HepG2 (cell line): ENCODE results near the gene TADA2B. TPM values are rescaled to one million over a fixed set of nuclear protein-coding genes. Genes with fewer than 3 reads are reported as not detected.

Experiments used
- ATAC-seq: fragments of 200-7000 bp; cut with Tn5 transposase; 3 replicates; pipeline ENCODE4 v1.9.1; 2020; ENCODE audit warnings: mild to moderate bottlenecking, moderate library complexity
- BruUV-seq: library from RNA; stranded (reverse); fragments of 400-500 nt; replicated peaks from 2 replicates; lab custom pipeline; 2021; lab: Mats Ljungman, UMichigan
- CTCF ChIA-PET: fragments of 300-600 bp; formaldehyde crosslinking; extraction: SDS; loops from one replicate; lab custom pipeline; 2021; ENCODE audit warnings: low total read pairs, inconsistent platforms, low intra/inter-chr PET ratio; lab: Yijun Ruan, JAX
- POLR2A ChIA-PET: fragments of 350-600 bp; sonication (Branson Sonifier 250); formaldehyde crosslinking; loops from one replicate; lab custom pipeline; 2020; ENCODE audit warnings: antibody characterized with exemption, inconsistent platforms; lab: Yijun Ruan, JAX
- DNase-seq: peaks from one replicate; pipeline ENCODE4 v3.0.0-alpha.2; 2015; ENCODE audit warnings: low spot score
- FAIRE-seq: peaks from 3 replicates; lab custom pipeline; 2011; peaks lifted over from hg19 to GRCh38; lab: Jason Lieb, UNC
- H2AFZ ChIP-seq: one replicate; pipeline ENCODE4 v1.6.1; 2011; ENCODE audit warnings: low read length, inconsistent platforms
- H3K27ac ChIP-seq: fragments of 300-600 bp; 3 replicates; pipeline ENCODE4 v1.8.0; 2011; ENCODE audit warnings: mixed run types, mild to moderate bottlenecking, mixed read lengths, low read length, inconsistent platforms; ENCODE audit not compliant: insufficient read depth; ENCODE audit errors: extremely low read length
- H3K27me3 ChIP-seq, 2 experiments: fragments of 200-600 bp in 1 of 2; 2 replicates in 1 of 2; 3 replicates in 1 of 2; pipeline versions ENCODE4 v1.6.0 to v1.8.0; 2011; ENCODE audit warnings: low read length in 2 of 2, mild to moderate bottlenecking in 2 of 2, moderate library complexity in 2 of 2, inconsistent platforms in 1 of 2; ENCODE audit not compliant: insufficient read depth in 2 of 2, control insufficient read depth in 1 of 2
- H3K36me3 ChIP-seq, 2 experiments: fragments of 200-600 bp in 1 of 2; replicated peaks in 1 of 2; 2 replicates in 1 of 2; 3 replicates in 1 of 2; pipeline versions ENCODE4 v1.5.1 to v1.8.0; 2011; ENCODE audit warnings: low read length in 2 of 2, inconsistent platforms in 1 of 2; ENCODE audit not compliant: insufficient read depth in 2 of 2, control insufficient read depth in 1 of 2
- H3K4me1 ChIP-seq: 2 replicates; pipeline ENCODE4 v1.5.1; 2012; ENCODE audit warnings: low read length, inconsistent platforms; ENCODE audit not compliant: insufficient read depth
- H3K4me2 ChIP-seq: 2 replicates; pipeline ENCODE4 v1.6.0; 2011; ENCODE audit warnings: low read depth, low read length, inconsistent platforms
- H3K4me3 ChIP-seq, 3 experiments: fragments of 200-600 bp in 1 of 3; sonication (generic), shearing (Covaris generic) in 1 of 3; replicated peaks in 1 of 3; 2 replicates each; pipeline ENCODE4 v1.5.1; 2011 to 2016; ENCODE audit warnings: low read length in 3 of 3, inconsistent platforms in 2 of 3, low read depth in 2 of 3, mild to moderate bottlenecking in 2 of 3, control low read depth in 1 of 3, mixed read lengths in 1 of 3; ENCODE audit not compliant: insufficient read depth in 1 of 3
- H3K79me2 ChIP-seq: one replicate; pipeline ENCODE4 v1.6.1; 2011; ENCODE audit warnings: low read length, inconsistent platforms; ENCODE audit not compliant: insufficient read depth
- H3K9ac ChIP-seq: 2 replicates; pipeline ENCODE4 v1.6.0; 2011; ENCODE audit warnings: mild to moderate bottlenecking, low read depth, low read length, inconsistent platforms; ENCODE audit not compliant: insufficient read depth
- H3K9me3 ChIP-seq: 2 replicates; pipeline ENCODE4 v1.5.1; 2012; ENCODE audit warnings: mild to moderate bottlenecking, low read length
- H4K20me1 ChIP-seq: 2 replicates; pipeline ENCODE4 v1.6.0; 2011; ENCODE audit warnings: inconsistent platforms, mild to moderate bottlenecking, low read length, moderate library complexity; ENCODE audit not compliant: insufficient read depth
- AGO1 ChIP-seq: fragments of 200-400 bp; formaldehyde crosslinking; IDR thresholded peaks from 2 replicates; pipeline ENCODE4 v1.6.1; 2017; ENCODE audit warnings: mild to moderate bottlenecking, low read depth, low read length, moderate library complexity; ENCODE audit not compliant: poor library complexity, severe bottlenecking
- CREB1 ChIP-seq, 2 experiments: fragments of 450-650 bp in 1 of 2; IDR thresholded peaks; 2 replicates each; pipeline ENCODE4 v1.6.1; 2016 to 2017; ENCODE audit warnings: control low read depth in 1 of 2, mild to moderate bottlenecking in 1 of 2, missing compliant biosample characterization in 1 of 2, missing genetic modification characterization in 1 of 2
- MXI1 ChIP-seq: IDR thresholded peaks from 3 replicates; pipeline ENCODE4 v1.6.1; 2012; ENCODE audit warnings: low read depth, low read length, inconsistent platforms, borderline replicate concordance
- RELA ChIP-seq: sonication (generic); formaldehyde crosslinking; IDR thresholded peaks from 2 replicates; pipeline ENCODE4 v1.4.0; 2020; ENCODE audit warnings: missing genetic modification reagents
- ZNF232 ChIP-seq: sonication (generic); formaldehyde crosslinking; IDR thresholded peaks from 2 replicates; pipeline ENCODE4 v1.4.0; 2020; ENCODE audit warnings: missing genetic modification reagents, borderline replicate concordance
- ZNF274 ChIP-seq: sonication (generic); formaldehyde crosslinking; IDR thresholded peaks from 2 replicates; pipeline ENCODE4 v1.5.1; 2020; ENCODE audit warnings: mild to moderate bottlenecking, missing genetic modification reagents
- ZNF292 ChIP-seq: sonication (generic); formaldehyde crosslinking; IDR thresholded peaks from 2 replicates; pipeline ENCODE4 v1.8.1; 2022; ENCODE audit warnings: mild to moderate bottlenecking, low read depth, missing genetic modification reagents, borderline replicate concordance
- ZNF556 ChIP-seq: sonication (generic); formaldehyde crosslinking; IDR thresholded peaks from 2 replicates; pipeline ENCODE4 v1.4.0; 2020; ENCODE audit warnings: mild to moderate bottlenecking, missing genetic modification reagents, borderline replicate concordance
- ZNF776 ChIP-seq: sonication (generic); formaldehyde crosslinking; IDR thresholded peaks from 2 replicates; pipeline ENCODE4 v1.4.0; 2020; ENCODE audit warnings: mild to moderate bottlenecking, missing genetic modification reagents
- WGBS: methylation state at CpG from one replicate; pipeline ENCODE4 v1.1.6; 2017; ENCODE audit warnings: low lambda C conversion rate; 5-methylcytosine and 5-hydroxymethylcytosine counted together
- in situ Hi-C: cut with HindIII; loops from 2 replicates; pipeline ENCODE4 v1.10.0; 2017; ENCODE audit warnings: low pct_unique_long_range_greater_than_20kb; ENCODE audit not compliant: extremely low pct_ligation_motif_present
- intact Hi-C: fragments of 100-400 bp; cut with micrococcal nuclease; formaldehyde crosslinking; loops from one replicate; pipeline ENCODE4 v1.10.0; 2022; ENCODE audit not compliant: unreplicated experiment
- polyA plus RNA-seq, 8 experiments: library from polyadenylated mRNA; depleted of rRNA in 3 of 8; stranded (reverse) in 7 of 8; unstranded in 1 of 8; fragments of >200 nt; fragmentation: Illumina TruSeq in 4 of 8; extraction: Trizol in 4 of 8; gene quantifications; 2 replicates each; pipeline versions ENCODE4 v1.2.1 to v1.2.3, GENCODE V29; 2011 to 2016; ENCODE audit warnings: low read depth in 4 of 8, missing spikeins in 1 of 8, mixed read lengths in 1 of 8; ENCODE audit not compliant: insufficient read depth in 1 of 8
- total RNA-seq, 5 experiments: library from RNA; depleted of rRNA; stranded (reverse); fragments of >200 nt; fragmentation: Illumina TruSeq; extraction: Trizol; gene quantifications; 2 replicates each; pipeline ENCODE4 v1.2.3, GENCODE V29; 2016; ENCODE audit warnings: low read depth in 1 of 5
- TF ChIP-seq, protein P1 (sequence below): sonication (generic); formaldehyde crosslinking; IDR thresholded peaks from 2 replicates; pipeline ENCODE4 v1.5.1; 2020; ENCODE audit warnings: missing genetic modification reagents, mild to moderate bottlenecking, borderline replicate concordance
- TF ChIP-seq, protein P2 (sequence below): sonication (generic); formaldehyde crosslinking; IDR thresholded peaks from 2 replicates; pipeline ENCODE4 v1.4.0; 2020; ENCODE audit warnings: missing genetic modification reagents
- TF ChIP-seq, protein P3 (sequence below): sonication (generic); formaldehyde crosslinking; IDR thresholded peaks from 2 replicates; pipeline ENCODE4 v1.5.1; 2020; ENCODE audit warnings: missing genetic modification reagents, mild to moderate bottlenecking, borderline replicate concordance
- TF ChIP-seq, protein P4 (sequence below): sonication (generic); formaldehyde crosslinking; IDR thresholded peaks from 2 replicates; pipeline ENCODE4 v1.8.0; 2022; ENCODE audit warnings: mild to moderate bottlenecking, missing genetic modification reagents, moderate library complexity

TADA2B gene
- total and polyA plus RNA-seq, 2 of the 13 experiments (the other 11 are each of a cell fraction or from before 2014, with no cell fraction given): 4.6 to 8.9 TPM

DNA sequence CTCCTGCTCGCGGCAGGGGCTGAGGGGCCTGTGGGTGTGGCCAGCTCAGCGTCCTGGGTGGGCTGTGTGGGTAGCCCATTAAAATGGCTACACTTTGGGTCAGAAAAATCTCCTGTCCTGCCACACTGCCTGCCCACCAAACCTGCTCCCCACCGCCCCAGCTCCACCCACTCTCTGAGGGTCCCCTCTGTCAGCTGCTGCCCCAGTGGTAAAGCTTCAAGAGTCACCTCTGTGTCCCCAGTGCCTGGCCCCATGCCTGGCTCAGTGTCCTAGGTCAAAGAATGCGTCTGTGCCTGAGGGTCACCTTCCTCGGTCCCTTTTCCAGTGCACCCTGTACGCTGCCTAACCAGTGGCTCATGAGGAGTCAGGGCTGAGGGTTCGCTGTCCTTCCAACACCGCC is 24.9 kb upstream of the TADA2B start:
- Histone ChIP-seq H3K4me3 (no peak overlapping the region), H3K27ac (no peak overlapping the region), H3K4me2 (no peak overlapping the region), H4K20me1 (no peaks in the 10 kb centered on the region), H3K79me2 (no peaks in the 10 kb centered on the region), H3K9ac (no peak overlapping the region)
- in situ Hi-C loops (no loop called here), intact Hi-C loops (no loop called here)
- no TSS peak for BruUV-seq
- TF ChIP-seq CREB1 (IDR thresholded peaks at IDR 0.05) (no peak), CREB1 (CRISPR knock-in tag; IDR thresholded peaks at IDR 0.05) (no peak), ZNF274 (CRISPR knock-in tag) (no peak), MXI1 (no peak), ZNF776 (CRISPR knock-in tag) (no peak), ZNF556 (CRISPR knock-in tag) (no peak), RELA (CRISPR knock-in tag) (no peak), ZNF232 (CRISPR knock-in tag) (no peak), AGO1 (no peak), ZNF292 (CRISPR knock-in tag) (no peak)
- TF ChIP-seq, protein P1, sequence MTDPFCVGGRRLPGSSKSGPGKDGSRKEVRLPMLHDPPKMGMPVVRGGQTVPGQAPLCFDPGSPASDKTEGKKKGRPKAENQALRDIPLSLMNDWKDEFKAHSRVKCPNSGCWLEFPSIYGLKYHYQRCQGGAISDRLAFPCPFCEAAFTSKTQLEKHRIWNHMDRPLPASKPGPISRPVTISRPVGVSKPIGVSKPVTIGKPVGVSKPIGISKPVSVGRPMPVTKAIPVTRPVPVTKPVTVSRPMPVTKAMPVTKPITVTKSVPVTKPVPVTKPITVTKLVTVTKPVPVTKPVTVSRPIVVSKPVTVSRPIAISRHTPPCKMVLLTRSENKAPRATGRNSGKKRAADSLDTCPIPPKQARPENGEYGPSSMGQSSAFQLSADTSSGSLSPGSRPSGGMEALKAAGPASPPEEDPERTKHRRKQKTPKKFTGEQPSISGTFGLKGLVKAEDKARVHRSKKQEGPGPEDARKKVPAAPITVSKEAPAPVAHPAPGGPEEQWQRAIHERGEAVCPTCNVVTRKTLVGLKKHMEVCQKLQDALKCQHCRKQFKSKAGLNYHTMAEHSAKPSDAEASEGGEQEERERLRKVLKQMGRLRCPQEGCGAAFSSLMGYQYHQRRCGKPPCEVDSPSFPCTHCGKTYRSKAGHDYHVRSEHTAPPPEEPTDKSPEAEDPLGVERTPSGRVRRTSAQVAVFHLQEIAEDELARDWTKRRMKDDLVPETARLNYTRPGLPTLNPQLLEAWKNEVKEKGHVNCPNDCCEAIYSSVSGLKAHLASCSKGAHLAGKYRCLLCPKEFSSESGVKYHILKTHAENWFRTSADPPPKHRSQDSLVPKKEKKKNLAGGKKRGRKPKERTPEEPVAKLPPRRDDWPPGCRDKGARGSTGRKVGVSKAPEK: no peak
- TF ChIP-seq, protein P2, sequence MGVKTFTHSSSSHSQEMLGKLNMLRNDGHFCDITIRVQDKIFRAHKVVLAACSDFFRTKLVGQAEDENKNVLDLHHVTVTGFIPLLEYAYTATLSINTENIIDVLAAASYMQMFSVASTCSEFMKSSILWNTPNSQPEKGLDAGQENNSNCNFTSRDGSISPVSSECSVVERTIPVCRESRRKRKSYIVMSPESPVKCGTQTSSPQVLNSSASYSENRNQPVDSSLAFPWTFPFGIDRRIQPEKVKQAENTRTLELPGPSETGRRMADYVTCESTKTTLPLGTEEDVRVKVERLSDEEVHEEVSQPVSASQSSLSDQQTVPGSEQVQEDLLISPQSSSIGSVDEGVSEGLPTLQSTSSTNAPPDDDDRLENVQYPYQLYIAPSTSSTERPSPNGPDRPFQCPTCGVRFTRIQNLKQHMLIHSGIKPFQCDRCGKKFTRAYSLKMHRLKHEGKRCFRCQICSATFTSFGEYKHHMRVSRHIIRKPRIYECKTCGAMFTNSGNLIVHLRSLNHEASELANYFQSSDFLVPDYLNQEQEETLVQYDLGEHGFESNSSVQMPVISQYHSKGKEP (CRISPR knock-in tag): no peak
- TF ChIP-seq, protein P3, sequence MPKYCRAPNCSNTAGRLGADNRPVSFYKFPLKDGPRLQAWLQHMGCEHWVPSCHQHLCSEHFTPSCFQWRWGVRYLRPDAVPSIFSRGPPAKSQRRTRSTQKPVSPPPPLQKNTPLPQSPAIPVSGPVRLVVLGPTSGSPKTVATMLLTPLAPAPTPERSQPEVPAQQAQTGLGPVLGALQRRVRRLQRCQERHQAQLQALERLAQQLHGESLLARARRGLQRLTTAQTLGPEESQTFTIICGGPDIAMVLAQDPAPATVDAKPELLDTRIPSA: no peak
- TF ChIP-seq, protein P4, sequence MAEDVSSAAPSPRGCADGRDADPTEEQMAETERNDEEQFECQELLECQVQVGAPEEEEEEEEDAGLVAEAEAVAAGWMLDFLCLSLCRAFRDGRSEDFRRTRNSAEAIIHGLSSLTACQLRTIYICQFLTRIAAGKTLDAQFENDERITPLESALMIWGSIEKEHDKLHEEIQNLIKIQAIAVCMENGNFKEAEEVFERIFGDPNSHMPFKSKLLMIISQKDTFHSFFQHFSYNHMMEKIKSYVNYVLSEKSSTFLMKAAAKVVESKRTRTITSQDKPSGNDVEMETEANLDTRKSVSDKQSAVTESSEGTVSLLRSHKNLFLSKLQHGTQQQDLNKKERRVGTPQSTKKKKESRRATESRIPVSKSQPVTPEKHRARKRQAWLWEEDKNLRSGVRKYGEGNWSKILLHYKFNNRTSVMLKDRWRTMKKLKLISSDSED: no peak
- TF ChIP-seq, all 625 proteins: peak for 0
- no peak; the same call in 2 of the 3 replicates for ATAC-seq
- Histone ChIP-seq H3K27me3 (no peaks in the 10 kb centered on the region), H3K36me3 (peaks cover 20 to 64% of the 10 kb centered on the region in 2 experiments; a peak in 4 of 5 replicates), H2AFZ (no peak overlapping the region), H3K9me3 (no peaks in the 10 kb centered on the region), H3K4me1 (peaks cover 22% of the 10 kb centered on the region)
- no peak for DNase-seq
- POLR2A ChIA-PET: no interaction called here
- WGBS: 96% methylated on average over 5 of the region's 9 CpGs
- CTCF ChIA-PET: no interaction called here
- no peak for FAIRE-seq
